ENCODE results near the gene FEZ2.

GRCh38 chr2:36566887-36567286 is 31.1 kb downstream of the FEZ2 start:
- TF ChIP-seq POLR2AphosphoS5 (IDR thresholded peaks at IDR 0.05) (no peak), POLR2A (IDR thresholded peaks at IDR 0.05) (no peak), CTCF (IDR thresholded peaks at IDR 0.05) (no peak)

Measured in transverse colon (tissue), 4 donors.